GM04503 (cell line): ENCODE data around the gene TENM3.

Experiments
- DNase-seq: peaks from one replicate; pipeline ENCODE4 v3.0.0-alpha.2; 2012; ENCODE audit warnings: low read depth

The TENM3 gene

DNA sequence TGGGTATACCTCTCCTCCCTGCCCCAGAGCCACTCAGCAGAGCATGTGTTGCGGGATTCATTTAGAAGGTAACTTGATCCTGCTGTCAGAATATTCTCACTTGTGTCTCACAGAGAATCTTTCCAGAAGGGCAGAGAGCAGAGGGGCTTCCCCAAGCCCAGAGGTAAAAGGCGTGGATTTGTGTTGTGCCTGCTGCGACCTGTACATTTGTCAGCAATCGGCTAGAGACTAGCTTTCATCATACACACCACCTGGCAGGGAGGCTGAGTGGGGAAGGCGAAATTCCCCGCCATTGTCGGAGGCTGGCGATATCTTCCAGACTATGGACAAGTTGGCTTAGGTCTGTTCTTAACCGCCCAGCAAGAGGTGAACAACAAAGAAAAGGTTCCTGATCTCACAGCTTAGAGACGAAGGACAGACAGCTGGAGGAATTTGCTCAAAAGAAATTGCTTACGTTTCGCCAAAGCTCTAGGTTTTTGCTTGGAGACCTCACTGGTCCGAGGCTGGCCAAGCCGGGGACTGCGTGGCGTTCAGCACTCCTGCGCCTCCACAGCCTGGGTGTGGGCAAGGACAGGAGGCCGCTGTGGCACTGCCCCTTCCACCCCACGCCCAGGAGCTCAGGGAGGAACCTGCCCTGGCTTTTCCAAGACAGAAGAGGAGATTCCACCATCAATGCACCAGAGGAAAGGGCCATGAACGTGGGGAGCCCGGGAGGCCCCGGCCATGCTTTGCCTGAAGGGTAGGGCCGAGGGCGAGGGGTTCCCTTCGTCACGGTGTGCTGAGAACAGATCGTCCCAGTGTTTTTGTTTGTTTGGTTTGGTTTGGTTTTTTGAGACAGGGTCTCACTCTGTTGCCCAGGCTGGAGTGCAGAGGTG lies 604.6 kb downstream of the TENM3 start:
- DNase-seq = no peak

DNA sequence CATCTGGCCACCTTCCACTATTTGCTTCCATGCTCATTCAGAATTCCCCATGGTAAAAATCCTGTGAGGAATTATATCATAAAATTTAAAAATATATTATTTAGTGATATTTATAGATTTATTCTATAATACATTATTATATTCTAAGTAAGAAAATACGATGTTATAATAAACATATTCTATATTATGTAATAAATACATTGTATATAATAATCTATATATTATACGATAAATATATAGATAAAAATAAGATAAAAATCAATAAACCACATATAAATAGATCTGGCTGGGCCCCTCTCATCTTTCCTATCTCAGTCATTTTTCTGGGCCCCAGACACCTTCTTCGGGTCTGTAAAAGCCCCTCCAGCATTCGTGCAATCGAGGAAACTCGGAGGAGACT lies 605.5 kb downstream of the TENM3 start:
- DNase-seq = no peak
